Transverse colon (tissue), 3 donors: Measurements from ENCODE around the gene SMYD3.

Source experiments
- POLR2A ChIP-seq: fragments of 450-650 bp; IDR thresholded peaks from one replicate; pipeline ENCODE4 v1.6.1; 2016; ENCODE audit warnings: antibody characterized with exemption, mild to moderate bottlenecking, moderate library complexity
- TF ChIP-seq, protein P1 (sequence below), 5 experiments: fragments of 200-600 bp in 3 of 5; fragments of 450-650 bp in 2 of 5; sonication (generic) in 3 of 5; IDR thresholded peaks; 1 replicate in 2 of 5; 2 replicates in 3 of 5; pipeline ENCODE4 v1.5.1; 2016 to 2017; ENCODE audit warnings: antibody characterized with exemption in 5 of 5, inconsistent platforms in 3 of 5, mild to moderate bottlenecking in 2 of 5, moderate library complexity in 1 of 5

DNA sequence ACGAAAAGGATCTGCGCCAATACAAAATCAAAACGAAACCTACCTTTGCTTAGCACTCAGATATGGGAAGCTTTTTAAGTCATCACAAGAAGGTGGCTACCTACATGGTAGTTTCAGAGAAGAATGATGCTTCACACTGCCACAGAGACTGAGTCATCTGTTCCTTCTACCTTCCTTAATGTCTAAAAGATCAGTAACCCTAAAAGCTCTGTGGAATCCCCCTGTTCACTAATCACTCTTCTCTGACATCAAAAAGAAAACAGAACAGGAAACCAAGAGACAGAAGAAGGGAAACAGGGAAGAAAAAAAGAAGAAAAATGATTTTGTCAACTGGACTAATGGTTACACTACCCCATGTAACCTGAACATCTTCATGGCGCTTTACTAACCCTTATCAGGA lies 177.2 kb downstream of the SMYD3 start:
- TF ChIP-seq POLR2A: no peak
- TF ChIP-seq, protein P1, sequence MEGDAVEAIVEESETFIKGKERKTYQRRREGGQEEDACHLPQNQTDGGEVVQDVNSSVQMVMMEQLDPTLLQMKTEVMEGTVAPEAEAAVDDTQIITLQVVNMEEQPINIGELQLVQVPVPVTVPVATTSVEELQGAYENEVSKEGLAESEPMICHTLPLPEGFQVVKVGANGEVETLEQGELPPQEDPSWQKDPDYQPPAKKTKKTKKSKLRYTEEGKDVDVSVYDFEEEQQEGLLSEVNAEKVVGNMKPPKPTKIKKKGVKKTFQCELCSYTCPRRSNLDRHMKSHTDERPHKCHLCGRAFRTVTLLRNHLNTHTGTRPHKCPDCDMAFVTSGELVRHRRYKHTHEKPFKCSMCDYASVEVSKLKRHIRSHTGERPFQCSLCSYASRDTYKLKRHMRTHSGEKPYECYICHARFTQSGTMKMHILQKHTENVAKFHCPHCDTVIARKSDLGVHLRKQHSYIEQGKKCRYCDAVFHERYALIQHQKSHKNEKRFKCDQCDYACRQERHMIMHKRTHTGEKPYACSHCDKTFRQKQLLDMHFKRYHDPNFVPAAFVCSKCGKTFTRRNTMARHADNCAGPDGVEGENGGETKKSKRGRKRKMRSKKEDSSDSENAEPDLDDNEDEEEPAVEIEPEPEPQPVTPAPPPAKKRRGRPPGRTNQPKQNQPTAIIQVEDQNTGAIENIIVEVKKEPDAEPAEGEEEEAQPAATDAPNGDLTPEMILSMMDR (IDR thresholded peaks at IDR 0.05): no peak
